K562 (cell line): ENCODE measurements around the gene G6PD. TPM values are rescaled to one million over a fixed set of nuclear protein-coding genes. Genes with fewer than 3 reads are reported as not detected.

ENCODE experiments used
- ASH1L ChIP-seq: fragments of 450-650 bp; IDR thresholded peaks from 2 replicates; pipeline ENCODE4 v1.6.1; 2018; ENCODE audit warnings: borderline replicate concordance, mild to moderate bottlenecking, low read depth; ENCODE audit not compliant: partially characterized antibody
- ATF3 ChIP-seq, 2 experiments: fragments of 450-650 bp in 1 of 2; sonication (generic) in 1 of 2; formaldehyde crosslinking in 1 of 2; IDR thresholded peaks in 1 of 2; conservative IDR thresholded peaks in 1 of 2; 2 replicates each; pipeline versions ENCODE4 v1.6.1 to v1.8.1; 2016 to 2023; ENCODE audit warnings: mild to moderate bottlenecking in 2 of 2, moderate library complexity in 2 of 2, inconsistent platforms in 1 of 2, missing genetic modification reagents in 1 of 2
- CBFA2T2 ChIP-seq: fragments of 450-650 bp; conservative IDR thresholded peaks from 2 replicates; pipeline ENCODE4 v1.6.1; 2017; ENCODE audit warnings: mild to moderate bottlenecking
- CCNT2 ChIP-seq: IDR thresholded peaks from 2 replicates; pipeline ENCODE4 v1.6.1; 2011; ENCODE audit warnings: borderline replicate concordance, low read depth, mild to moderate bottlenecking, moderate library complexity, mixed read lengths, low read length; ENCODE audit not compliant: insufficient read length; ENCODE audit errors: extremely low read depth
- CREB3 ChIP-seq: fragments of 450-650 bp; conservative IDR thresholded peaks from 2 replicates; pipeline ENCODE4 v1.6.1; 2016; ENCODE audit warnings: missing genetic modification characterization, low read depth, mild to moderate bottlenecking, missing compliant biosample characterization, moderate library complexity
- DPF2 ChIP-seq: fragments of 450-650 bp; IDR thresholded peaks from 2 replicates; pipeline ENCODE4 v1.6.1; 2016
- HDAC1 ChIP-seq, 2 experiments: fragments of 450-650 bp; IDR thresholded peaks; 2 replicates each; pipeline ENCODE4 v1.6.1; 2016 to 2017; ENCODE audit warnings: inconsistent platforms in 1 of 2, mild to moderate bottlenecking in 1 of 2, moderate library complexity in 1 of 2
- HNRNPK ChIP-seq: fragments of 200-400 bp; formaldehyde crosslinking; IDR thresholded peaks from one replicate; pipeline ENCODE4 v1.6.1; 2018; ENCODE audit warnings: mild to moderate bottlenecking, low read depth, low read length; ENCODE audit not compliant: poor library complexity, severe bottlenecking
- KDM1A ChIP-seq, 2 experiments: fragments of 450-650 bp; IDR thresholded peaks; 2 replicates each; pipeline ENCODE4 v1.6.1; 2016; ENCODE audit warnings: mild to moderate bottlenecking in 2 of 2
- L3MBTL2 ChIP-seq: fragments of 450-650 bp; IDR thresholded peaks from 2 replicates; pipeline ENCODE4 v1.6.1; 2016; ENCODE audit warnings: mild to moderate bottlenecking, moderate library complexity
- MAFG ChIP-seq: fragments of 450-650 bp; conservative IDR thresholded peaks from 2 replicates; pipeline ENCODE4 v1.6.1; 2016; ENCODE audit warnings: missing genetic modification characterization, missing compliant biosample characterization
- MAFK ChIP-seq: IDR thresholded peaks from 2 replicates; pipeline ENCODE4 v1.6.1; 2011; ENCODE audit warnings: low read length, improper control_type of control experiment
- MEF2D ChIP-seq: conservative IDR thresholded peaks from 2 replicates; pipeline ENCODE4 v1.6.1; 2016; ENCODE audit warnings: low read depth, missing genetic modification characterization, missing compliant biosample characterization
- MTA2 ChIP-seq: fragments of 450-650 bp; IDR thresholded peaks from 2 replicates; pipeline ENCODE4 v1.6.1; 2016; ENCODE audit warnings: low read depth
- NFIX ChIP-seq: fragments of 250-450 bp; sonication (Bioruptor Pico); IDR thresholded peaks from 2 replicates; pipeline ENCODE4 v1.4.0; 2020; ENCODE audit warnings: low read depth, mild to moderate bottlenecking, moderate library complexity
- NFRKB ChIP-seq: fragments of 450-650 bp; IDR thresholded peaks from 2 replicates; pipeline ENCODE4 v1.6.1; 2016; ENCODE audit warnings: low read depth
- SMAD1 ChIP-seq: fragments of 150-350 bp; IDR thresholded peaks from 2 replicates; pipeline ENCODE4 v1.6.1; 2014; ENCODE audit warnings: low read length, low read depth; ENCODE audit not compliant: partially characterized antibody
- SMARCE1 ChIP-seq: fragments of 450-650 bp; IDR thresholded peaks from 2 replicates; pipeline ENCODE4 v1.7.1; 2016; ENCODE audit warnings: mild to moderate bottlenecking
- TSC22D4 ChIP-seq: fragments of 450-650 bp; IDR thresholded peaks from 2 replicates; pipeline ENCODE4 v1.6.1; 2016; ENCODE audit warnings: missing genetic modification characterization, missing biosample characterization, control low read depth
- YY1 ChIP-seq, 3 experiments: IDR thresholded peaks; 2 replicates each; pipeline ENCODE4 v1.6.1; 2011; ENCODE audit warnings: low read length in 2 of 3, mild to moderate bottlenecking in 2 of 3, moderate library complexity in 2 of 3, borderline replicate concordance in 1 of 3, control low read depth in 1 of 3, low read depth in 1 of 3; ENCODE audit not compliant: insufficient read depth in 3 of 3, insufficient replicate concordance in 2 of 3, control insufficient read depth in 1 of 3, insufficient read length in 1 of 3; ENCODE audit errors: extremely low read depth in 1 of 3
- ZBTB11 ChIP-seq, 3 experiments: fragments of 200-800 bp in 1 of 3; fragments of 250-450 bp in 1 of 3; fragments of 450-650 bp in 1 of 3; sonication (Bioruptor Pico) in 1 of 3; sonication (Bioruptor generic) in 1 of 3; formaldehyde crosslinking in 1 of 3; IDR thresholded peaks; 2 replicates each; pipeline versions ENCODE4 v1.6.1 to v1.8.0; 2016 to 2022; ENCODE audit warnings: mild to moderate bottlenecking in 2 of 3, missing genetic modification characterization in 2 of 3, missing compliant biosample characterization in 1 of 3, moderate library complexity in 1 of 3
- ZEB2 ChIP-seq: fragments of 450-650 bp; IDR thresholded peaks from 2 replicates; pipeline ENCODE4 v1.6.1; 2016
- ZNF316 ChIP-seq: fragments of 450-650 bp; IDR thresholded peaks from 2 replicates; pipeline ENCODE4 v1.6.1; 2016
- ZNF384 ChIP-seq: IDR thresholded peaks from 2 replicates; pipeline ENCODE4 v1.6.1; 2012; ENCODE audit warnings: low read depth, low read length, improper control_type of control experiment
- polyA plus RNA-seq, 8 experiments: library from polyadenylated mRNA; depleted of rRNA in 4 of 8; stranded (reverse) in 5 of 8; unstranded in 3 of 8; fragments of >200 nt; fragmentation: Nextera tagmentation in 2 of 8; fragmentation: Illumina TruSeq in 1 of 8; extraction: Ambion mirVana in 2 of 8; extraction: Trizol in 1 of 8; gene quantifications; 2 replicates each; pipeline versions ENCODE4 v1.2.1 to v1.2.3, GENCODE V29; 2011 to 2014; ENCODE audit warnings: inconsistent platforms in 1 of 8, missing spikeins in 1 of 8
- total RNA-seq, 7 experiments: library from RNA; depleted of rRNA in 6 of 7; stranded (reverse); fragments of >200 nt in 6 of 7; fragmentation: Illumina TruSeq in 2 of 7; extraction: Trizol in 2 of 7; gene quantifications; 2 replicates each; pipeline versions ENCODE4 v1.2.1 to v1.2.3, GENCODE V29; 2011 to 2021; ENCODE audit warnings: low replicate concordance in 1 of 7

Gene G6PD
- total and polyA plus RNA-seq, 9 of the 15 experiments (the other 6 are each of a cell fraction or from before 2014, with no cell fraction given): 2.9 to 222 (median 66.4) TPM

GRCh38 chrX:154495472-154495922 lies 51.1 kb downstream of the G6PD start (continued):
- TF ChIP-seq ZBTB11 (CRISPR knock-in tag; IDR thresholded peaks at IDR 0.05) (peak in 1 of 3 experiments; percentile 38; a peak in 1 of 6 replicates), HNRNPK (no peak), NFRKB (no peak), ATF3 (IDR thresholded peaks at IDR 0.05) (peak; percentile 6; the same call in 1 of the 2 replicates), ATF3 (CRISPR knock-in tag; conservative IDR thresholded peaks at IDR 0.05) (no peak), CREB3 (tag) (no peak), ASH1L (no peak), MAFG (tag) (peak; percentile 96), DPF2 (peak; percentile 91), CCNT2 (peak; percentile 17), KDM1A (IDR thresholded peaks at IDR 0.05) (peak; percentile 44 to 68; a peak in 3 of 4 replicates), CBFA2T2 (peak; percentile 82), MTA2 (peak; percentile 53), MEF2D (tag) (0 out of 2 replicates have a peak, but pooled peaks have one; percentile 13), ZNF316 (peak; percentile 99), HDAC1 (IDR thresholded peaks at IDR 0.05) (peak in 1 of 2 experiments; percentile 60; a peak in 2 of 4 replicates), TSC22D4 (tag) (no peak), YY1 (IDR thresholded peaks at IDR 0.05; ENCODE audit: borderline replicate concordance in 1 of 3, control insufficient read depth in 1 of 3, extremely low read depth in 1 of 3, insufficient read depth in 3 of 3, insufficient read length in 1 of 3, insufficient replicate concordance in 2 of 3, low read depth in 1 of 3, low read length in 2 of 3) (no peak), ZNF384 (peak; percentile 97), SMARCE1 (peak; percentile 77), SMAD1 (no peak), MAFK (peak; percentile 92), NFIX (CRISPR knock-in tag) (no peak), L3MBTL2 (peak; percentile 32; the same call in 1 of the 2 replicates), ZEB2 (peak; percentile 77)
